ENCODE results near the gene INPP5E. TPM values are rescaled to one million over a fixed set of nuclear protein-coding genes. Genes with fewer than 3 reads are reported as not detected.

INPP5E gene
- total and polyA plus RNA-seq, 5 donors from 2014 or later, result 1.9 to 30.3 (median 2.4) TPM

GRCh38 chr9:136389396-136389795 is 50.2 kb downstream of the INPP5E start:
- Histone ChIP-seq H3K4me1 (ENCODE audit: control insufficient read depth, insufficient read depth, low read length, poor library complexity, severe bottlenecking) (peaks cover 16% of the 10 kb centered on the region), H3K4me3 (ENCODE audit: low read depth, low read length) (no peak overlapping the region), H3K27me3 (ENCODE audit: control insufficient read depth, insufficient read depth, low read length) (no peaks in the 10 kb centered on the region), H3K36me3 (ENCODE audit: control insufficient read depth, insufficient read depth, low read length) (peaks cover 41% of the 10 kb centered on the region), H3K9me3 (ENCODE audit: control insufficient read depth in 2 of 2, low read length in 2 of 2) (no peaks in the 10 kb centered on the region), H3K27ac (ENCODE audit: insufficient read depth, low read length, poor library complexity, severe bottlenecking) (no peak overlapping the region)
- ATAC-seq (ENCODE audit: low read depth in 2 of 2), result no peak
- peaks cover 34% of the 10 kb centered on the region for H3K36me3 Mint-ChIP-seq
- no peaks in the 10 kb centered on the region for H3K9me3 Mint-ChIP-seq
- no peaks in the 10 kb centered on the region for H3K27me3 Mint-ChIP-seq
- no peak overlapping the region for H3K27ac Mint-ChIP-seq
- peaks cover 4 to 22% (median 16%) of the 10 kb centered on the region in 4 donors for H3K4me1 Mint-ChIP-seq
- DNase-seq, result no peak
- no peak overlapping the region for H3K4me3 Mint-ChIP-seq

- no peaks in the 10 kb centered on the region for H3K27me3 Mint-ChIP-seq
- H3K27ac Mint-ChIP-seq, result no peak overlapping the region
Measured at GRCh38 chr9:136387217-136387616, 52.4 kb downstream of the INPP5E start.

GRCh38 chr9:136386018-136386417 is 53.6 kb downstream of the INPP5E start:
- ATAC-seq (ENCODE audit: low read depth in 2 of 2), result no peak
- Histone ChIP-seq H3K9me3 (ENCODE audit: control insufficient read depth in 2 of 2, low read length in 2 of 2) (no peaks in the 10 kb centered on the region), H3K27ac (ENCODE audit: insufficient read depth, low read length, poor library complexity, severe bottlenecking) (no peak overlapping the region), H3K4me3 (ENCODE audit: low read depth, low read length) (no peak overlapping the region), H3K27me3 (ENCODE audit: control insufficient read depth, insufficient read depth, low read length) (no peaks in the 10 kb centered on the region), H3K36me3 (ENCODE audit: control insufficient read depth, insufficient read depth, low read length) (peaks cover 28% of the 10 kb centered on the region), H3K4me1 (ENCODE audit: control insufficient read depth, insufficient read depth, low read length, poor library complexity, severe bottlenecking) (peaks cover 18% of the 10 kb centered on the region)
- Mint-ChIP-seq H3K27me3 (no peaks in the 10 kb centered on the region), H3K9me3 (no peaks in the 10 kb centered on the region), H3K4me1 (peaks cover 4 to 22% (median 17%) of the 10 kb centered on the region in 4 donors), H3K36me3 (peaks cover 31% of the 10 kb centered on the region), H3K4me3 (peak overlapping the region in 1 of 4 donors; percentile 9), H3K27ac (peak overlapping the region in 1 of 3 donors; percentile 6)
- DNase-seq, result no peak

More at GRCh38 chr9:136387217-136387616, 52.4 kb downstream of the INPP5E start:
- Histone ChIP-seq H3K36me3 (ENCODE audit: control insufficient read depth, insufficient read depth, low read length) (peaks cover 40% of the 10 kb centered on the region), H3K4me1 (ENCODE audit: control insufficient read depth, insufficient read depth, low read length, poor library complexity, severe bottlenecking) (peaks cover 18% of the 10 kb centered on the region), H3K9me3 (ENCODE audit: control insufficient read depth in 2 of 2, low read length in 2 of 2) (no peaks in the 10 kb centered on the region), H3K27me3 (ENCODE audit: control insufficient read depth, insufficient read depth, low read length) (no peaks in the 10 kb centered on the region), H3K27ac (ENCODE audit: insufficient read depth, low read length, poor library complexity, severe bottlenecking) (no peak overlapping the region), H3K4me3 (ENCODE audit: low read depth, low read length) (no peak overlapping the region)
- Mint-ChIP-seq H3K4me3 (no peak overlapping the region), H3K4me1 (peaks cover 4 to 25% (median 18%) of the 10 kb centered on the region in 4 donors), H3K9me3 (no peaks in the 10 kb centered on the region), H3K36me3 (peaks cover 39% of the 10 kb centered on the region)
- ATAC-seq (ENCODE audit: low read depth in 2 of 2) (no peak), DNase-seq (no peak)

- H3K4me3 Mint-ChIP-seq, result peak overlapping the region in 3 of 4 donors; percentile 7 to 76 (median 51)
- no peaks in the 10 kb centered on the region for H3K9me3 ChIP-seq (ENCODE audit: control insufficient read depth in 2 of 2, low read length in 2 of 2)
- peaks cover 30% of the 10 kb centered on the region for H3K36me3 Mint-ChIP-seq
- H3K4me1 Mint-ChIP-seq, result peaks cover 4 to 22% (median 17%) of the 10 kb centered on the region in 4 donors
- peaks cover 26% of the 10 kb centered on the region for H3K36me3 ChIP-seq (ENCODE audit: control insufficient read depth, insufficient read depth, low read length)
- no peaks in the 10 kb centered on the region for H3K27me3 Mint-ChIP-seq
- peak overlapping the region in 2 of 3 donors; percentile 6 to 67 for H3K27ac Mint-ChIP-seq
- peak overlapping the region; percentile 48 for H3K4me3 ChIP-seq (ENCODE audit: low read depth, low read length)
- ATAC-seq (ENCODE audit: low read depth in 2 of 2) (peak; percentile 79 to 83), DNase-seq (peak in 2 of 3 donors; percentile 55 to 84)
- H3K9me3 Mint-ChIP-seq, result no peaks in the 10 kb centered on the region
- peaks cover 18% of the 10 kb centered on the region for H3K4me1 ChIP-seq (ENCODE audit: control insufficient read depth, insufficient read depth, low read length, poor library complexity, severe bottlenecking)
- no peaks in the 10 kb centered on the region for H3K27me3 ChIP-seq (ENCODE audit: control insufficient read depth, insufficient read depth, low read length)
- H3K27ac ChIP-seq (ENCODE audit: insufficient read depth, low read length, poor library complexity, severe bottlenecking), result no peak overlapping the region
Measured at GRCh38 chr9:136385015-136385414, 54.6 kb downstream of the INPP5E start.

GRCh38 chr9:136383436-136383835 is 56.2 kb downstream of the INPP5E start:
- no peaks in the 10 kb centered on the region for H3K27me3 ChIP-seq (ENCODE audit: control insufficient read depth, insufficient read depth, low read length)
- H3K27me3 Mint-ChIP-seq, result no peaks in the 10 kb centered on the region
- no peak for DNase-seq
- no peaks in the 10 kb centered on the region for H3K9me3 Mint-ChIP-seq
- H3K4me1 ChIP-seq (ENCODE audit: control insufficient read depth, insufficient read depth, low read length, poor library complexity, severe bottlenecking), result peaks cover 18% of the 10 kb centered on the region
- no peak overlapping the region for H3K4me3 ChIP-seq (ENCODE audit: low read depth, low read length)
- peak overlapping the region in 1 of 3 donors; percentile 48 for H3K27ac Mint-ChIP-seq
- no peak for ATAC-seq (ENCODE audit: low read depth in 2 of 2)
- peaks cover 25% of the 10 kb centered on the region for H3K36me3 Mint-ChIP-seq
- H3K36me3 ChIP-seq (ENCODE audit: control insufficient read depth, insufficient read depth, low read length), result peaks cover 18% of the 10 kb centered on the region
- peaks cover 4 to 22% (median 17%) of the 10 kb centered on the region in 4 donors for H3K4me1 Mint-ChIP-seq
- no peak overlapping the region for H3K4me3 Mint-ChIP-seq
- H3K27ac ChIP-seq (ENCODE audit: insufficient read depth, low read length, poor library complexity, severe bottlenecking), result no peak overlapping the region
- no peaks in the 10 kb centered on the region for H3K9me3 ChIP-seq (ENCODE audit: control insufficient read depth in 2 of 2, low read length in 2 of 2)

GRCh38 chr9:136381966-136382513 is 57.6 kb downstream of the INPP5E start:
- peaks cover 4 to 22% (median 17%) of the 10 kb centered on the region in 4 donors for H3K4me1 Mint-ChIP-seq
- no peak overlapping the region for H3K27ac ChIP-seq (ENCODE audit: insufficient read depth, low read length, poor library complexity, severe bottlenecking)
- H3K36me3 Mint-ChIP-seq, result peaks cover 19% of the 10 kb centered on the region
- peaks cover 18% of the 10 kb centered on the region for H3K4me1 ChIP-seq (ENCODE audit: control insufficient read depth, insufficient read depth, low read length, poor library complexity, severe bottlenecking)
- no peak overlapping the region for H3K4me3 ChIP-seq (ENCODE audit: low read depth, low read length)
- H3K27me3 ChIP-seq (ENCODE audit: control insufficient read depth, insufficient read depth, low read length), result no peaks in the 10 kb centered on the region
- H3K9me3 ChIP-seq (ENCODE audit: control insufficient read depth in 2 of 2, low read length in 2 of 2), result no peaks in the 10 kb centered on the region
- peaks cover 9% of the 10 kb centered on the region for H3K36me3 ChIP-seq (ENCODE audit: control insufficient read depth, insufficient read depth, low read length)
- H3K4me3 Mint-ChIP-seq, result no peak overlapping the region
- no peak for DNase-seq
- ATAC-seq (ENCODE audit: low read depth in 2 of 2), result no peak
- H3K27ac Mint-ChIP-seq, result no peak overlapping the region
- H3K9me3 Mint-ChIP-seq, result no peaks in the 10 kb centered on the region
- H3K27me3 Mint-ChIP-seq, result no peaks in the 10 kb centered on the region

GRCh38 chr9:136381311-136381710 is 58.3 kb downstream of the INPP5E start:
- no peak overlapping the region for H3K4me3 Mint-ChIP-seq

GRCh38 chr9:136380381-136380780 is 59.3 kb downstream of the INPP5E start:
- no peak overlapping the region for H3K4me3 Mint-ChIP-seq

More at GRCh38 chr9:136381311-136381710, 58.3 kb downstream of the INPP5E start:
- DNase-seq (no peak), ATAC-seq (ENCODE audit: low read depth in 2 of 2) (no peak)
- Mint-ChIP-seq H3K27me3 (no peaks in the 10 kb centered on the region), H3K9me3 (no peaks in the 10 kb centered on the region), H3K4me1 (peaks cover 4 to 22% (median 17%) of the 10 kb centered on the region in 4 donors), H3K27ac (no peak overlapping the region), H3K36me3 (peaks cover 19% of the 10 kb centered on the region)
- no peaks in the 10 kb centered on the region for H3K9me3 ChIP-seq (ENCODE audit: control insufficient read depth in 2 of 2, low read length in 2 of 2)
- no peaks in the 10 kb centered on the region for H3K27me3 ChIP-seq (ENCODE audit: control insufficient read depth, insufficient read depth, low read length)
- H3K27ac ChIP-seq (ENCODE audit: insufficient read depth, low read length, poor library complexity, severe bottlenecking), result no peak overlapping the region
- H3K36me3 ChIP-seq (ENCODE audit: control insufficient read depth, insufficient read depth, low read length), result peaks cover 7% of the 10 kb centered on the region
- peaks cover 18% of the 10 kb centered on the region for H3K4me1 ChIP-seq (ENCODE audit: control insufficient read depth, insufficient read depth, low read length, poor library complexity, severe bottlenecking)
- no peak overlapping the region for H3K4me3 ChIP-seq (ENCODE audit: low read depth, low read length)

More at GRCh38 chr9:136380381-136380780, 59.3 kb downstream of the INPP5E start:
- no peaks in the 10 kb centered on the region for H3K9me3 Mint-ChIP-seq
- Histone ChIP-seq H3K4me1 (ENCODE audit: control insufficient read depth, insufficient read depth, low read length, poor library complexity, severe bottlenecking) (peaks cover 11% of the 10 kb centered on the region), H3K36me3 (ENCODE audit: control insufficient read depth, insufficient read depth, low read length) (peaks cover 5% of the 10 kb centered on the region), H3K9me3 (ENCODE audit: control insufficient read depth in 2 of 2, low read length in 2 of 2) (no peaks in the 10 kb centered on the region), H3K27me3 (ENCODE audit: control insufficient read depth, insufficient read depth, low read length) (no peaks in the 10 kb centered on the region), H3K4me3 (ENCODE audit: low read depth, low read length) (no peak overlapping the region), H3K27ac (ENCODE audit: insufficient read depth, low read length, poor library complexity, severe bottlenecking) (no peak overlapping the region)
- H3K27ac Mint-ChIP-seq, result no peak overlapping the region
- no peaks in the 10 kb centered on the region for H3K27me3 Mint-ChIP-seq
- peaks cover 13% of the 10 kb centered on the region for H3K36me3 Mint-ChIP-seq
- DNase-seq (no peak), ATAC-seq (ENCODE audit: low read depth in 2 of 2) (no peak)
- peaks cover 4 to 14% (median 10%) of the 10 kb centered on the region in 4 donors for H3K4me1 Mint-ChIP-seq

Data from CD4-positive, CD25-positive, alpha-beta regulatory T cell (primary cell).